Tibial nerve (tissue), 4 donors: ENCODE results near the gene SP2.

Experiments
- EP300 ChIP-seq, 2 donors: sonication (generic); formaldehyde crosslinking; IDR thresholded peaks; one replicate each; pipeline ENCODE4 v1.6.1; 2017; ENCODE audit warnings: antibody characterized with exemption in 2 of 2, mild to moderate bottlenecking in 1 of 2
- POLR2A ChIP-seq, 2 donors: fragments of 450-650 bp; IDR thresholded peaks; one replicate each; pipeline ENCODE4 v1.6.1; 2017; ENCODE audit warnings: antibody characterized with exemption in 2 of 2, mild to moderate bottlenecking in 2 of 2, moderate library complexity in 2 of 2
- TF ChIP-seq, protein P1 (sequence below), 5 experiments: fragments of 200-600 bp in 3 of 5; fragments of 450-650 bp in 2 of 5; sonication (generic) in 3 of 5; IDR thresholded peaks; one replicate each; pipeline ENCODE4 v1.5.1; 2016 to 2019; ENCODE audit warnings: antibody characterized with exemption in 5 of 5, mild to moderate bottlenecking in 3 of 5, moderate library complexity in 2 of 5

DNA sequence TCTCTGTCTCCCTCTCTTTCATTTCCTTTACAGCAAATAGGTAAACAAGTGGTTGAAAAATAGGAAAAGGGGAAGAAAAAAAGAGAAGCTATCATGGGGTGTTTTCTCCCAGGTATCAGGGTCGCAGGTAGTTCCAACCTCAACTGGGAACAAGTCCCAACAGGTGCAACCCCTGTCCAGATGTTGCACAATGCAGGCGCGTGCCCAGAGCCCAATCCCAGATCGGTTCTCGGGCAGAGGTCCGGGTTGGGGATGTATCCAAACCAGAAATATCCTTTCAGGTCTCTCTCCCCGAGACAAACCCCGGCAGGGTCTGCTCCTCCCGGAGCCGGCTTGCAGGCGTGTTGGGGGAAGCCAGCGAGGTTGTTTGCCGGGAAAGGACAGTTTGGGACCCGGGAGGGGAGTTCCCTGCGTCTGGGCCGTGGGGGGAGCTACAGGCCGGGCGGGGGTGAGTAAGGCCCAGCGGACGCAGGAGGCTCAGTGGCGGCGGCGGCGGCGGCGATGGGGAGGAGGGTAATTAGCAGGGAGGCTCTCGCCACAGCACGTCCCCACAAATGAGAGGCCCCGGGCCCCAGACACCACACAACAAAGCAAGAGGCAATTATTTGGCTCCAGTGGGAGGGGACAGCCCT lies 23.9 kb upstream of the SP2 start:
- TF ChIP-seq POLR2A (IDR thresholded peaks at IDR 0.05) (no peak), EP300 (IDR thresholded peaks at IDR 0.05) (no peak)
- TF ChIP-seq, protein P1, sequence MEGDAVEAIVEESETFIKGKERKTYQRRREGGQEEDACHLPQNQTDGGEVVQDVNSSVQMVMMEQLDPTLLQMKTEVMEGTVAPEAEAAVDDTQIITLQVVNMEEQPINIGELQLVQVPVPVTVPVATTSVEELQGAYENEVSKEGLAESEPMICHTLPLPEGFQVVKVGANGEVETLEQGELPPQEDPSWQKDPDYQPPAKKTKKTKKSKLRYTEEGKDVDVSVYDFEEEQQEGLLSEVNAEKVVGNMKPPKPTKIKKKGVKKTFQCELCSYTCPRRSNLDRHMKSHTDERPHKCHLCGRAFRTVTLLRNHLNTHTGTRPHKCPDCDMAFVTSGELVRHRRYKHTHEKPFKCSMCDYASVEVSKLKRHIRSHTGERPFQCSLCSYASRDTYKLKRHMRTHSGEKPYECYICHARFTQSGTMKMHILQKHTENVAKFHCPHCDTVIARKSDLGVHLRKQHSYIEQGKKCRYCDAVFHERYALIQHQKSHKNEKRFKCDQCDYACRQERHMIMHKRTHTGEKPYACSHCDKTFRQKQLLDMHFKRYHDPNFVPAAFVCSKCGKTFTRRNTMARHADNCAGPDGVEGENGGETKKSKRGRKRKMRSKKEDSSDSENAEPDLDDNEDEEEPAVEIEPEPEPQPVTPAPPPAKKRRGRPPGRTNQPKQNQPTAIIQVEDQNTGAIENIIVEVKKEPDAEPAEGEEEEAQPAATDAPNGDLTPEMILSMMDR (IDR thresholded peaks at IDR 0.05), result no peak
